Lung (tissue), 12 donors: Measurements from ENCODE around the gene HNRNPA2B1. TPM values are rescaled to one million over a fixed set of nuclear protein-coding genes. Genes with fewer than 3 reads are reported as not detected.
A peak's percentile ranks its signal among the peaks of the same experiment; 100 is the strongest.

Experiments used
- ATAC-seq: fragments of 200-7000 bp; cut with Tn5 transposase; one replicate; pipeline ENCODE4 v1.9.1; 2020; ENCODE audit warnings: moderate number of reproducible peaks; ENCODE audit not compliant: insufficient read depth, low FRiP score
- DNase-seq, 3 donors: peaks; one replicate each; pipeline ENCODE4 v3.0.0-alpha.2; 2013 to 2017
- H3K27ac ChIP-seq, 2 donors: one replicate each; pipeline ENCODE4 v1.5.1; 2013; ENCODE audit warnings: mild to moderate bottlenecking in 2 of 2, moderate library complexity in 2 of 2, control low read depth in 1 of 2, inconsistent platforms in 1 of 2, low read depth in 1 of 2, low read length in 1 of 2
- H3K27me3 ChIP-seq, 3 donors: one replicate each; pipeline ENCODE4 v1.5.1; 2013; ENCODE audit warnings: low read length in 2 of 3; ENCODE audit not compliant: control insufficient read depth in 3 of 3, insufficient read depth in 3 of 3
- H3K36me3 ChIP-seq, 4 donors: one replicate each; pipeline ENCODE4 v1.5.1; 2013; ENCODE audit warnings: low read length in 4 of 4, mild to moderate bottlenecking in 1 of 4, moderate library complexity in 1 of 4; ENCODE audit not compliant: control insufficient read depth in 4 of 4, insufficient read depth in 4 of 4
- H3K4me1 ChIP-seq, 5 donors: one replicate each; pipeline ENCODE4 v1.5.1; 2013; ENCODE audit warnings: low read length in 5 of 5, mild to moderate bottlenecking in 2 of 5, moderate library complexity in 1 of 5; ENCODE audit not compliant: control insufficient read depth in 5 of 5, insufficient read depth in 5 of 5
- H3K4me3 ChIP-seq: one replicate; pipeline ENCODE4 v1.5.1; 2013; ENCODE audit warnings: mild to moderate bottlenecking, control low read depth, moderate library complexity
- H3K9ac ChIP-seq, 2 donors: one replicate each; pipeline ENCODE4 v1.5.1; 2013; ENCODE audit warnings: low read length in 2 of 2, control low read depth in 1 of 2; ENCODE audit not compliant: insufficient read depth in 1 of 2
- H3K9me3 ChIP-seq, 4 donors: one replicate each; pipeline ENCODE4 v1.5.1; 2013; ENCODE audit warnings: low read length in 3 of 4, mild to moderate bottlenecking in 1 of 4, moderate library complexity in 1 of 4; ENCODE audit not compliant: control insufficient read depth in 4 of 4, insufficient read depth in 3 of 4
- CTCF ChIP-seq: IDR thresholded peaks from 2 replicates; pipeline ENCODE4 v1.5.1; 2012; ENCODE audit warnings: mild to moderate bottlenecking; ENCODE audit errors: control extremely low read depth, extremely low read depth
- WGBS, 2 donors: extraction: QIAGEN DNeasy Blood & Tissue Kit; methylation state at CpG; one replicate each; pipeline ENCODE4 v1.1.7; 2013; 5-methylcytosine and 5-hydroxymethylcytosine counted together
- polyA plus RNA-seq, 2 donors: library from polyadenylated mRNA; stranded (reverse); fragments of 200-250 nt; gene quantifications; one replicate each; pipeline ENCODE4 v1.2.1, GENCODE V29; 2013
- total RNA-seq, 2 donors: library from RNA; depleted of rRNA in 1 of 2; stranded (reverse); fragments of >200 nt in 1 of 2; gene quantifications; one replicate each; pipeline ENCODE4 v1.2.1, GENCODE V29; 2014 to 2021
- donor health status: control.
- donor health status: control.
- donor health status: Bipolar disorder and iron deficiency.
- donor health status: healthy.
- donor health status: DM: yes; HTN: yes; CAD: no.

HNRNPA2B1 gene
- total and polyA plus RNA-seq, 4 donors: 363 to 572 (median 482) TPM

- 0 to 1% methylated on average over 6 of the region's 6 CpGs for WGBS, 2 donors
- no peak overlapping the region for H3K27ac ChIP-seq
Observed at GRCh38 chr7:26198133-26198780, 2.3 kb downstream of the HNRNPA2B1 start.

DNA sequence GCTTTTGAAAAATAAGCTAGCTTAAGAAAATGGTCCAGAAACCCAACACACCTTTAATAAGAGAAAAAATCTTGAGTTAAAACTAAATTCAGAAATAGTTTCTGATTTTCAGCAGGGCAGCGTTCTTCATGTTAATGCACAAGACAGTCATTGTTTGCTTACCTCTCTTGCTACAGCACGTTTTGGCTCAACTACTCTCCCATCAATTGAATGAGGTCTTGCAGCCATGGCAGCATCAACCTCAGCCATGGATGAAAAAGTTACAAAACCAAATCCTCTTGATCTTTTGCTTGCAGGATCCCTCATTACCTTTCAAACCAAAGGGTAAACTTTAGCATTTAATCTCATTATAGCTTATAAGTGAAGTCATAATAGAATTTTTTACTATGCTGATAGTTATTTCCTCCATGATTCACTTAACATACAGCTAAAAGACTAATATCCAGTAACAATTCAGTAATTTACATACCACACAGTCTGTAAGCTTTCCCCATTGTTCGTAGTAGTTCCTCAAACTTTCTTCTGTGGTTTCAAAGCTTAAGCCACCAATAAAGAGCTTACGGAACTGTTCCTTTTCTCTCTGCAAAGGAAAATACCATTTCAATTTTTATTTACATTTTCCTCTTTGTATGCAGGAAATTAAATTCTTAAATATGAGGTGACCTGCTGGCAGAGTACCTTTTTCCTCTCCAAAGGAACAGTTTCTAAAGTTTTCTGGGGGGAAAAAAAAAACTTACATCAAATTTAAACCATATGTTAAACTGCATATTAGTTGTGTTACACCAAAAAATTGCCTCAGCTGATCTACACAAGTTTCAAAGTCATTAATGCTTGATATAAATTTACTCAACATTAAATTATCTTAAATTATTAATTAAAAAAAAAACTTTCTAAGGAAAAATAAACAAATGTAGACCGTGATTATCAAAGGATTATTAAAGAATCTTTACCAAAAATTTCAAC is 3.1 kb downstream of the HNRNPA2B1 start:
- Histone ChIP-seq H3K4me1 (peaks cover 6 to 37% (median 14%) of the 10 kb centered on the region in 5 donors), H3K4me3 (no peak overlapping the region), H3K27ac (no peak overlapping the region), H3K9ac (peak overlapping the region in 1 of 2 donors; percentile 100), H3K27me3 (no peaks in the 10 kb centered on the region), H3K9me3 (no peaks in the 10 kb centered on the region), H3K36me3 (peaks cover 13 to 62% (median 42%) of the 10 kb centered on the region in 4 donors)
- 12 to 13% methylated on average over 5 of the region's 5 CpGs for WGBS, 2 donors
- DNase-seq (no peak), ATAC-seq (no peak)
- no peak for TF ChIP-seq CTCF

More at GRCh38 chr7:26198133-26198780, 2.3 kb downstream of the HNRNPA2B1 start:
- peaks cover 6 to 38% (median 14%) of the 10 kb centered on the region in 5 donors for H3K4me1 ChIP-seq
- H3K27me3 ChIP-seq: no peaks in the 10 kb centered on the region
- H3K9ac ChIP-seq: peak overlapping the region; percentile 100
- peaks cover 13 to 54% (median 34%) of the 10 kb centered on the region in 4 donors for H3K36me3 ChIP-seq
- H3K4me3 ChIP-seq: peak overlapping the region; percentile 57
- peak; percentile 45 for TF ChIP-seq CTCF
- H3K9me3 ChIP-seq: no peaks in the 10 kb centered on the region
- ATAC-seq (no peak), DNase-seq (peak in 2 of 3 donors; percentile 77)

DNA sequence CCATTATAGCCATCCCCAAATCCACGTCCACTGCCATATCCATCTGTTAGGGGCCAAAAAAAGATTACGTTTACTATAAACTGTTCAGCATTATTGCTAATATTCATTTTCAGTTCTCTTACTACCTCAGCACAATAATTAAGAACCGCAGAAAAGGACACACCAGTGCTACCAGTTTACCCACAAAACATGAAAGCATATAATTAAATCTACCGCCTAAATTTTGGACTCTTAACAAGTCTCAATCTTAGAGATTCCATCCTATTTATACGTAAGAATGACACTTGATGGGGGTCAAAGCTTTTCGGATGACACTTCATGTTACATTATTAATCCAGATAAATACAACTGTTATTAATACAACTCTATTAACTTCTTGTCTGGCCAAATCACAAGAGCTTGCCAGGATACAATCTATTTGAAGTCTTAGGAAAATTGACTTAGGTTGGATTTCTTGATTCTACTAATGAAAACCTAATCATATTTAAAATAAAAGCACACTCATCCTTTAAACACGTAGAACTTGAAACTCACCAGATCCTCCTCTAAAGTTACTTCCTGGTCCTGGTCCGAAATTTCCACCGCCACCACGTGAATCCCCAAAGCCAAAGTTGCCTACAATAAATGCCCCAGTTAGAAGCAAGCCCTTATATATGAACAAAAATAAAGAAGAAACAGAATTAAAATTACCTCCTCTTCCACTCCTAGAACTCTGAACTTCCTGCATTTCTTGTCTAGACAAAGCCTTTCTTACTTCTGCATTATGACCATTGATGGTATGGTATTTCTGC is 4.5 kb downstream of the HNRNPA2B1 start:
- Histone ChIP-seq H3K9me3 (no peaks in the 10 kb centered on the region), H3K9ac (peak overlapping the region in 1 of 2 donors; percentile 14), H3K36me3 (peaks cover 13 to 73% (median 52%) of the 10 kb centered on the region in 4 donors), H3K4me3 (no peak overlapping the region), H3K4me1 (peaks cover 6 to 37% (median 14%) of the 10 kb centered on the region in 5 donors), H3K27me3 (no peaks in the 10 kb centered on the region), H3K27ac (no peak overlapping the region)
- DNase-seq (no peak), ATAC-seq (no peak)
- WGBS, 2 donors: 49 to 69% methylated on average over 10 of the region's 10 CpGs
- TF ChIP-seq CTCF: no peak
